HepG2 (cell line): ENCODE measurements around the gene ARFGAP3. TPM values are rescaled to one million over a fixed set of nuclear protein-coding genes. Genes with fewer than 3 reads are reported as not detected.

Source experiments
- ATAC-seq: fragments of 200-7000 bp; cut with Tn5 transposase; 3 replicates; pipeline ENCODE4 v1.9.1; 2020; ENCODE audit warnings: mild to moderate bottlenecking, moderate library complexity
- BruUV-seq: library from RNA; stranded (reverse); fragments of 400-500 nt; replicated peaks from 2 replicates; lab custom pipeline; 2021; lab: Mats Ljungman, UMichigan
- CTCF ChIA-PET: fragments of 300-600 bp; formaldehyde crosslinking; extraction: SDS; loops from one replicate; lab custom pipeline; 2021; ENCODE audit warnings: low total read pairs, inconsistent platforms, low intra/inter-chr PET ratio; lab: Yijun Ruan, JAX
- POLR2A ChIA-PET: fragments of 350-600 bp; sonication (Branson Sonifier 250); formaldehyde crosslinking; loops from one replicate; lab custom pipeline; 2020; ENCODE audit warnings: antibody characterized with exemption, inconsistent platforms; lab: Yijun Ruan, JAX
- DNase-seq: peaks from one replicate; pipeline ENCODE4 v3.0.0-alpha.2; 2015; ENCODE audit warnings: low spot score
- FAIRE-seq: peaks from 3 replicates; lab custom pipeline; 2011; peaks lifted over from hg19 to GRCh38; lab: Jason Lieb, UNC
- H2AFZ ChIP-seq: one replicate; pipeline ENCODE4 v1.6.1; 2011; ENCODE audit warnings: low read length, inconsistent platforms
- H3K27ac ChIP-seq: fragments of 300-600 bp; 3 replicates; pipeline ENCODE4 v1.8.0; 2011; ENCODE audit warnings: mixed run types, mild to moderate bottlenecking, mixed read lengths, low read length, inconsistent platforms; ENCODE audit not compliant: insufficient read depth; ENCODE audit errors: extremely low read length
- H3K27me3 ChIP-seq, 2 experiments: fragments of 200-600 bp in 1 of 2; 2 replicates in 1 of 2; 3 replicates in 1 of 2; pipeline versions ENCODE4 v1.6.0 to v1.8.0; 2011; ENCODE audit warnings: low read length in 2 of 2, mild to moderate bottlenecking in 2 of 2, moderate library complexity in 2 of 2, inconsistent platforms in 1 of 2; ENCODE audit not compliant: insufficient read depth in 2 of 2, control insufficient read depth in 1 of 2
- H3K36me3 ChIP-seq, 2 experiments: fragments of 200-600 bp in 1 of 2; replicated peaks in 1 of 2; 2 replicates in 1 of 2; 3 replicates in 1 of 2; pipeline versions ENCODE4 v1.5.1 to v1.8.0; 2011; ENCODE audit warnings: low read length in 2 of 2, inconsistent platforms in 1 of 2; ENCODE audit not compliant: insufficient read depth in 2 of 2, control insufficient read depth in 1 of 2
- H3K4me1 ChIP-seq: 2 replicates; pipeline ENCODE4 v1.5.1; 2012; ENCODE audit warnings: low read length, inconsistent platforms; ENCODE audit not compliant: insufficient read depth
- H3K4me2 ChIP-seq: 2 replicates; pipeline ENCODE4 v1.6.0; 2011; ENCODE audit warnings: low read depth, low read length, inconsistent platforms
- H3K4me3 ChIP-seq, 3 experiments: fragments of 200-600 bp in 1 of 3; sonication (generic), shearing (Covaris generic) in 1 of 3; replicated peaks in 1 of 3; 2 replicates each; pipeline ENCODE4 v1.5.1; 2011 to 2016; ENCODE audit warnings: low read length in 3 of 3, inconsistent platforms in 2 of 3, low read depth in 2 of 3, mild to moderate bottlenecking in 2 of 3, control low read depth in 1 of 3, mixed read lengths in 1 of 3; ENCODE audit not compliant: insufficient read depth in 1 of 3
- H3K79me2 ChIP-seq: one replicate; pipeline ENCODE4 v1.6.1; 2011; ENCODE audit warnings: low read length, inconsistent platforms; ENCODE audit not compliant: insufficient read depth
- H3K9ac ChIP-seq: 2 replicates; pipeline ENCODE4 v1.6.0; 2011; ENCODE audit warnings: mild to moderate bottlenecking, low read depth, low read length, inconsistent platforms; ENCODE audit not compliant: insufficient read depth
- H3K9me3 ChIP-seq: 2 replicates; pipeline ENCODE4 v1.5.1; 2012; ENCODE audit warnings: mild to moderate bottlenecking, low read length
- H4K20me1 ChIP-seq: 2 replicates; pipeline ENCODE4 v1.6.0; 2011; ENCODE audit warnings: inconsistent platforms, mild to moderate bottlenecking, low read length, moderate library complexity; ENCODE audit not compliant: insufficient read depth
- HDAC1 ChIP-seq: sonication (generic); formaldehyde crosslinking; IDR thresholded peaks from 2 replicates; pipeline ENCODE4 v1.5.1; 2020; ENCODE audit warnings: mild to moderate bottlenecking, missing genetic modification reagents
- KDM2A ChIP-seq: sonication (generic); formaldehyde crosslinking; IDR thresholded peaks from 2 replicates; pipeline ENCODE4 v1.4.0; 2020; ENCODE audit warnings: low read depth, missing genetic modification reagents, borderline replicate concordance
- MAFF ChIP-seq: IDR thresholded peaks from 2 replicates; pipeline ENCODE4 v1.6.1; 2011; ENCODE audit warnings: low read depth, low read length, improper control_type of control experiment
- MIXL1 ChIP-seq: IDR thresholded peaks from 2 replicates; pipeline ENCODE4 v1.6.1; 2016
- NFIC ChIP-seq: IDR thresholded peaks from 2 replicates; pipeline ENCODE4 v1.6.1; 2012; ENCODE audit warnings: mild to moderate bottlenecking, low read length, inconsistent platforms
- POLR2AphosphoS2 ChIP-seq: IDR thresholded peaks from 2 replicates; pipeline ENCODE4 v1.6.1; 2011; ENCODE audit warnings: low read depth, low read length, improper control_type of control experiment
- PRPF4 ChIP-seq: fragments of 200-400 bp; formaldehyde crosslinking; IDR thresholded peaks from 2 replicates; pipeline ENCODE4 v1.6.1; 2016; ENCODE audit warnings: low read length, low read depth; ENCODE audit not compliant: poor library complexity, severe bottlenecking
- SMAD9 ChIP-seq: sonication (generic); formaldehyde crosslinking; IDR thresholded peaks from 2 replicates; pipeline ENCODE4 v1.5.1; 2020; ENCODE audit warnings: mild to moderate bottlenecking, missing genetic modification reagents
- ZFP62 ChIP-seq: sonication (generic); formaldehyde crosslinking; IDR thresholded peaks from 2 replicates; pipeline ENCODE4 v1.4.0; 2020; ENCODE audit warnings: missing genetic modification reagents
- ZNF282 ChIP-seq: fragments of 450-650 bp; IDR thresholded peaks from 2 replicates; pipeline ENCODE4 v1.6.1; 2018; ENCODE audit not compliant: partially characterized antibody
- ZNF678 ChIP-seq: sonication (generic); formaldehyde crosslinking; IDR thresholded peaks from 2 replicates; pipeline ENCODE4 v1.4.0; 2020; ENCODE audit warnings: mild to moderate bottlenecking, missing genetic modification reagents
- ZNF792 ChIP-seq: IDR thresholded peaks from 2 replicates; pipeline ENCODE4 v1.6.1; 2016
- WGBS: methylation state at CpG from one replicate; pipeline ENCODE4 v1.1.6; 2017; ENCODE audit warnings: low lambda C conversion rate; 5-methylcytosine and 5-hydroxymethylcytosine counted together
- in situ Hi-C: cut with HindIII; loops from 2 replicates; pipeline ENCODE4 v1.10.0; 2017; ENCODE audit warnings: low pct_unique_long_range_greater_than_20kb; ENCODE audit not compliant: extremely low pct_ligation_motif_present
- intact Hi-C: fragments of 100-400 bp; cut with micrococcal nuclease; formaldehyde crosslinking; loops from one replicate; pipeline ENCODE4 v1.10.0; 2022; ENCODE audit not compliant: unreplicated experiment
- polyA plus RNA-seq, 8 experiments: library from polyadenylated mRNA; depleted of rRNA in 3 of 8; stranded (reverse) in 7 of 8; unstranded in 1 of 8; fragments of >200 nt; fragmentation: Illumina TruSeq in 4 of 8; extraction: Trizol in 4 of 8; gene quantifications; 2 replicates each; pipeline versions ENCODE4 v1.2.1 to v1.2.3, GENCODE V29; 2011 to 2016; ENCODE audit warnings: low read depth in 4 of 8, missing spikeins in 1 of 8, mixed read lengths in 1 of 8; ENCODE audit not compliant: insufficient read depth in 1 of 8
- total RNA-seq, 5 experiments: library from RNA; depleted of rRNA; stranded (reverse); fragments of >200 nt; fragmentation: Illumina TruSeq; extraction: Trizol; gene quantifications; 2 replicates each; pipeline ENCODE4 v1.2.3, GENCODE V29; 2016; ENCODE audit warnings: low read depth in 1 of 5

Gene ARFGAP3
- total and polyA plus RNA-seq, 2 of the 13 experiments (the other 11 are each of a cell fraction or from before 2014, with no cell fraction given), result 41.7 to 61.6 TPM

- ATAC-seq, result no peak
- no TSS peak for BruUV-seq
- Histone ChIP-seq H3K36me3 (peaks cover 8 to 62% of the 10 kb centered on the region in 2 experiments), H3K79me2 (no peaks in the 10 kb centered on the region), H4K20me1 (no peaks in the 10 kb centered on the region), H3K4me3 (no peak overlapping the region), H3K27ac (no peak overlapping the region), H3K9ac (no peak overlapping the region), H3K27me3 (no peaks in the 10 kb centered on the region), H3K9me3 (no peaks in the 10 kb centered on the region), H3K4me1 (peaks cover 10% of the 10 kb centered on the region), H2AFZ (no peak overlapping the region), H3K4me2 (no peak overlapping the region)
- in situ Hi-C loops, result no loop called here
- FAIRE-seq, result no peak
- ChIA-PET CTCF (no interaction called here), POLR2A (no interaction called here)
- intact Hi-C loops, result no loop called here
- TF ChIP-seq NFIC (no peak), SMAD9 (CRISPR knock-in tag) (no peak), PRPF4 (no peak), MIXL1 (no peak), ZNF792 (CRISPR knock-in tag) (no peak), KDM2A (CRISPR knock-in tag) (no peak), ZNF678 (CRISPR knock-in tag) (no peak), POLR2AphosphoS2 (no peak), ZFP62 (CRISPR knock-in tag) (no peak), MAFF (no peak)
- 97% methylated on average over 14 of the region's 14 CpGs for WGBS
- no peak for DNase-seq
Observed at GRCh38 chr22:42842658-42843370, 14.3 kb downstream of the ARFGAP3 start.

GRCh38 chr22:42841444-42841843 lies 15.6 kb downstream of the ARFGAP3 start:
- Histone ChIP-seq H3K36me3 (peaks cover 6 to 60% of the 10 kb centered on the region in 2 experiments), H3K4me2 (no peak overlapping the region), H2AFZ (no peak overlapping the region), H3K4me1 (no peaks in the 10 kb centered on the region), H4K20me1 (no peaks in the 10 kb centered on the region), H3K27me3 (no peaks in the 10 kb centered on the region), H3K79me2 (no peaks in the 10 kb centered on the region), H3K27ac (no peak overlapping the region), H3K9me3 (no peaks in the 10 kb centered on the region), H3K9ac (no peak overlapping the region), H3K4me3 (no peak overlapping the region)
- FAIRE-seq (no peak), ATAC-seq (no peak), DNase-seq (no peak)
- TF ChIP-seq HDAC1 (no peak), ZNF282 (no peak)
- intact Hi-C loops (no loop called here), in situ Hi-C loops (no loop called here)
- no TSS peak for BruUV-seq
- CTCF ChIA-PET, result no interaction called here
- 64% methylated on average over 3 of the region's 3 CpGs for WGBS
- POLR2A ChIA-PET, result no interaction called here
